Glomerular visceral epithelial cell (primary cell): Measurements from ENCODE around the gene ZNF610.
A peak's percentile ranks its signal among the peaks of the same experiment; 100 is the strongest.

Experiments used
- DNase-seq: peaks from one replicate; pipeline ENCODE4 v3.0.0-alpha.2; 2016; ENCODE audit errors: extremely low spot score

Gene ZNF610

GRCh38 chr19:52397310-52398080 lies 61.5 kb downstream of the ZNF610 start, which contains the start of gene ZNF528:
ZNF528 (plus strand) TSS chr19:52397849; CDS start chr19:52402014, 4,165 bp downstream.
- peak; percentile 83 for DNase-seq

GRCh38 chr19:52398081-52398441 lies 62.0 kb downstream of the ZNF610 start:
- DNase-seq, result peak; percentile 3

- no peak for DNase-seq
Measured at GRCh38 chr19:52410276-52410675, 74.2 kb downstream of the ZNF610 start.

GRCh38 chr19:52415711-52416110 lies 79.7 kb downstream of the ZNF610 start:
- DNase-seq, result no peak
